Loucy (cell line): ENCODE measurements around the gene PEX3.

ENCODE experiments used
- H2AFZ ChIP-seq: fragments of 200-600 bp; sonication (generic); 2 replicates; pipeline ENCODE4 v1.6.0; 2016; ENCODE audit warnings: antibody characterized with exemption, mild to moderate bottlenecking, low read length, moderate library complexity
- H3F3A ChIP-seq: fragments of 200-600 bp; 2 replicates; pipeline ENCODE4 v1.6.0; 2016; ENCODE audit warnings: antibody characterized with exemption, low read depth, mild to moderate bottlenecking
- H3K27me3 ChIP-seq: fragments of 200-600 bp; sonication (generic); 2 replicates; pipeline ENCODE4 v1.6.1; 2014; ENCODE audit warnings: low read length, mild to moderate bottlenecking; ENCODE audit not compliant: insufficient read depth, poor library complexity, severe bottlenecking
- H3K36me3 ChIP-seq: fragments of 200-600 bp; sonication (generic); 2 replicates; pipeline ENCODE4 v1.6.1; 2016; ENCODE audit warnings: low read length; ENCODE audit not compliant: insufficient read depth
- H3K4me1 ChIP-seq: fragments of 200-600 bp; sonication (generic); 2 replicates; pipeline ENCODE4 v1.5.1; 2014; ENCODE audit warnings: low read length, mild to moderate bottlenecking; ENCODE audit not compliant: insufficient read depth, poor library complexity, severe bottlenecking
- H3K4me2 ChIP-seq: fragments of 200-600 bp; sonication (generic); 2 replicates; pipeline ENCODE4 v1.6.0; 2014; ENCODE audit warnings: antibody characterized with exemption, low read length, low read depth, mild to moderate bottlenecking; ENCODE audit not compliant: poor library complexity, severe bottlenecking
- H3K4me3 ChIP-seq: fragments of 200-600 bp; sonication (generic); 2 replicates; pipeline ENCODE4 v1.5.1; 2014; ENCODE audit warnings: low read length, mild to moderate bottlenecking, mixed read lengths; ENCODE audit not compliant: poor library complexity, severe bottlenecking
- H3K79me2 ChIP-seq: fragments of 200-600 bp; sonication (generic); 2 replicates; pipeline ENCODE4 v1.6.1; 2014; ENCODE audit warnings: low read length; ENCODE audit not compliant: insufficient read depth
- H3K9ac ChIP-seq: fragments of 200-600 bp; sonication (generic); 2 replicates; pipeline ENCODE4 v1.6.0; 2014; ENCODE audit warnings: mild to moderate bottlenecking, low read depth, low read length, moderate library complexity; ENCODE audit not compliant: poor library complexity, severe bottlenecking
- H3K9me2 ChIP-seq: fragments of 200-600 bp; sonication (generic); replicated peaks from 2 replicates; pipeline ENCODE4 v1.6.1; 2016; ENCODE audit warnings: low read depth, low read length, mixed read lengths
- H3K9me3 ChIP-seq: fragments of 200-600 bp; sonication (generic); 2 replicates; pipeline ENCODE4 v1.6.1; 2014; ENCODE audit warnings: mild to moderate bottlenecking, antibody characterized with exemption, low read length, low read depth; ENCODE audit not compliant: insufficient read depth
- H4K20me1 ChIP-seq: fragments of 200-600 bp; sonication (generic); 2 replicates; pipeline ENCODE4 v1.6.0; 2014; ENCODE audit warnings: antibody characterized with exemption, low read length, mild to moderate bottlenecking; ENCODE audit not compliant: insufficient read depth, poor library complexity, severe bottlenecking
- EZH2phosphoT487 ChIP-seq: fragments of 200-600 bp; IDR thresholded peaks from 2 replicates; pipeline ENCODE4 v1.6.1; 2018; ENCODE audit warnings: antibody characterized with exemption, mild to moderate bottlenecking, moderate library complexity, borderline replicate concordance
- TF ChIP-seq, protein P1 (sequence below): fragments of 200-600 bp; sonication (generic); conservative IDR thresholded peaks from 2 replicates; pipeline ENCODE4 v1.5.1; 2014; ENCODE audit warnings: mild to moderate bottlenecking, antibody characterized with exemption, low read length

PEX3 gene, protein sequence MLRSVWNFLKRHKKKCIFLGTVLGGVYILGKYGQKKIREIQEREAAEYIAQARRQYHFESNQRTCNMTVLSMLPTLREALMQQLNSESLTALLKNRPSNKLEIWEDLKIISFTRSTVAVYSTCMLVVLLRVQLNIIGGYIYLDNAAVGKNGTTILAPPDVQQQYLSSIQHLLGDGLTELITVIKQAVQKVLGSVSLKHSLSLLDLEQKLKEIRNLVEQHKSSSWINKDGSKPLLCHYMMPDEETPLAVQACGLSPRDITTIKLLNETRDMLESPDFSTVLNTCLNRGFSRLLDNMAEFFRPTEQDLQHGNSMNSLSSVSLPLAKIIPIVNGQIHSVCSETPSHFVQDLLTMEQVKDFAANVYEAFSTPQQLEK

DNA sequence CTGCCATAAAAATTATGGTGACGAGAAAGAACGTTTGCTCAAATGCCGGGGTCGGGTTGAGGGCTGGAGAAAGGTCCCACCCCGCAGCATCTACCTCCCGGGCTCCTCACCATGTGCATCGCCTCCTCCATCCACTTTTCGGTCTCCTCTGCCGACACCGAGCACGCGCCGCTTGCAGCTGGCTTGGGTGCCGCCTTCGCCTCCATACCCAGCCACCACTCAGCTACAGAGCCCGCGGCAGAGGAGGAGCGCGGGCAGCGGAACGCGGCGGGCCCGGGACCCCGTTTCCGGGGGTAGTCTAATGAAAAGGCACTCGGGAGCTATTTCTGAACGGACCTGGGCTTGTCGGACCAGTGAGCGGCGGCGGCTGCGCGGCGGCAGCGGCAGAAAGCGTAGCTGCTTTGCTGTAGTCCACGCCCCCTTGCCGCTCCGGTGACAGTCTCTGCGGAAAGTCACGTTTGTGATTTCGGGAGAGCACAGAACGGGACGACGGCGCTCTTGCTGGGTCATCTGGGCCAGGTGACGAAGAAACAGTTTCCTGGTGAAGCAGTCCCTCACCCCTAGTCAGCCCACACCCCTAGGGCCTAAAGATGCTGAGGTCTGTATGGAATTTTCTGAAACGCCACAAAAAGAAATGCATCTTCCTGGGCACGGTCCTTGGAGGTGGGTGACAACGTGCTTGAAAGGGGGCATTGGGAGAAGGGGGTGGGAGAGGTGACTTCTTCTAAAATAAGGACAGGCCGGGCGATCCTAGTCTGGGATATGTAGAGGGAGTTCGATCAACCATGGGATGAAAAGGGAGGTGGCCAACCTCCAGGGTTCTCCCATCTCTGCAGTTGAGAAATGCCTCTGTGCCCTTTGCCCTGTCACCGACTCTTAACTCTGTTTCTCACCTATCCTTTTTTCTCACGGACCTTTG, at the start of gene PEX3, which contains the start of gene ADAT2:
Gene PEX3, plus strand, starts transcription at position 353 of the 919 bp plus-strand sequence. Its CDS starts 238 bp downstream, at position 591.
Gene ADAT2, minus strand, starts transcription at position 243 of the 919 bp plus-strand sequence. Its CDS starts 37 bp downstream, at position 206.
- Histone ChIP-seq H3K79me2 (peaks cover 70% of the 10 kb centered on the region), H3K9me3 (no peaks in the 10 kb centered on the region), H4K20me1 (no peaks in the 10 kb centered on the region), H2AFZ (peak within 1 kb of the TSS; percentile 97), H3K36me3 (no peaks in the 10 kb centered on the region), H3K9me2 (no peaks in the 10 kb centered on the region), H3K9ac (peak within 1 kb of the TSS; percentile 82), H3K4me2 (peak within 1 kb of the TSS; percentile 93), H3K27me3 (no peaks in the 10 kb centered on the region), H3F3A (peaks cover 13% of the 10 kb centered on the region; the same call in 1 of the 2 replicates), H3K4me3 (peak within 1 kb of the TSS; percentile 98), H3K4me1 (peaks cover 44% of the 10 kb centered on the region)
- TF ChIP-seq, protein P1, sequence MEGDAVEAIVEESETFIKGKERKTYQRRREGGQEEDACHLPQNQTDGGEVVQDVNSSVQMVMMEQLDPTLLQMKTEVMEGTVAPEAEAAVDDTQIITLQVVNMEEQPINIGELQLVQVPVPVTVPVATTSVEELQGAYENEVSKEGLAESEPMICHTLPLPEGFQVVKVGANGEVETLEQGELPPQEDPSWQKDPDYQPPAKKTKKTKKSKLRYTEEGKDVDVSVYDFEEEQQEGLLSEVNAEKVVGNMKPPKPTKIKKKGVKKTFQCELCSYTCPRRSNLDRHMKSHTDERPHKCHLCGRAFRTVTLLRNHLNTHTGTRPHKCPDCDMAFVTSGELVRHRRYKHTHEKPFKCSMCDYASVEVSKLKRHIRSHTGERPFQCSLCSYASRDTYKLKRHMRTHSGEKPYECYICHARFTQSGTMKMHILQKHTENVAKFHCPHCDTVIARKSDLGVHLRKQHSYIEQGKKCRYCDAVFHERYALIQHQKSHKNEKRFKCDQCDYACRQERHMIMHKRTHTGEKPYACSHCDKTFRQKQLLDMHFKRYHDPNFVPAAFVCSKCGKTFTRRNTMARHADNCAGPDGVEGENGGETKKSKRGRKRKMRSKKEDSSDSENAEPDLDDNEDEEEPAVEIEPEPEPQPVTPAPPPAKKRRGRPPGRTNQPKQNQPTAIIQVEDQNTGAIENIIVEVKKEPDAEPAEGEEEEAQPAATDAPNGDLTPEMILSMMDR, result no peak
- no peak for TF ChIP-seq EZH2phosphoT487

DNA sequence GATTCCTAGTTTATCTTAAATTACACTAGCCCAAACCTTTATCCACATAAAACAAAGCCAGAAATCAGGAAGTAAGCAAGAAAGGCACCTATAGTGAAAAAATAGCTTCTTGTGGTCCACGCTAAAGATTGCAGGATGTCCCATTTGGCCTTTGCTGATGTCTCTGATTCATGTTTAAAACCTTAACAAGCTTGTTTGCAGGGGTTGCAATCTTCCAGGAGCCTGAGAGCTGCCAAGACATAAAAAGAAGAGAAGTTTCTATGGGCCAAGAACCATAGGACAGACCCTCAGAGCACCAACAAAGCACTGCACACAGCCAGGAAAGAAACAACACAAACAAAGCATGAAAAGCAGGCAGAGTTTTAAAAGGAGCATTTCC, 49.5 kb upstream of the PEX3 start:
- Histone ChIP-seq H3K4me3 (peak overlapping the region; percentile 33), H3K36me3 (no peaks in the 10 kb centered on the region), H3F3A (no peaks in the 10 kb centered on the region), H3K9me3 (no peaks in the 10 kb centered on the region), H4K20me1 (no peaks in the 10 kb centered on the region), H3K9ac (no peak overlapping the region), H3K27me3 (no peaks in the 10 kb centered on the region), H3K9me2 (no peaks in the 10 kb centered on the region), H3K4me2 (peak overlapping the region; percentile 54), H3K4me1 (peaks cover 17% of the 10 kb centered on the region), H3K79me2 (no peaks in the 10 kb centered on the region), H2AFZ (peak overlapping the region; percentile 49)
- TF ChIP-seq, protein P1, result no peak
- no peak for TF ChIP-seq EZH2phosphoT487

DNA sequence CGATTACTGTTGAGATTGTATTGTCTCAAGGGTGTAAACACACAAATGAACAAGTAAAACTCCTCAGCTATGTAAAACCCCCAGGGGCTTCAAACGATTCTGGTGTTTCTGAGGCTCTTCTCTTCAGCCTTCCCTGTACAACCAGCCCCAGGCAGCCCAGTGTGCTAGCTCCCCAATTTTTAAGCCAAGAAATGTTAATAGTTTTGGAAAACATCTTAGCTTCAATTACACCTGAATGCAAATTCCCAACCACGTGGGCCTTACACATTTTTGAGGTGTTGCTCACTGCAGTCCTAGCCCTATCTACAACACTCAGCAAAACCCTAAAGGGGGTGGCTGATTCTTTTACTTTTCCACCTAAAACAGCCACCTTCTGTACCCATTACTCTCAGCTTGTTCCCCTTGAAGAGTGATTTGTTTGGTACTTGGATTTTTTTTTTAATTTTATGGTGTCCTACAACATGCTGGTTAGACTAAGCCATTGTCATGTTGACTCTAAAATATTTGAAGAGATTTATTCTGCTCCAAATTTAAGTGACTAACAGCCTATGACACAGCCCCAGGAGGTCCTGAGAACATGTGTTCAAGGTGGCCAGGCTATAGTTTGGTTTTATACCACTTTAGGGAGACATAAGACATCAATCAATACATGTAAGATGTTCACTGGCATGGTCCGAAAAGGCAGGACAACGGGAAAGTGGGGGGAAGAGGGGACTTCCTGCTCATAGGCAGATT, 48.8 kb upstream of the PEX3 start:
- no peak overlapping the region for H3K9ac ChIP-seq
- H3K4me1 ChIP-seq, result peaks cover 17% of the 10 kb centered on the region
- no peak overlapping the region for H3K4me3 ChIP-seq
- no peaks in the 10 kb centered on the region for H3K36me3 ChIP-seq
- TF ChIP-seq EZH2phosphoT487, result no peak
- TF ChIP-seq, protein P1, result no peak
- H3K79me2 ChIP-seq, result no peaks in the 10 kb centered on the region
- H2AFZ ChIP-seq, result peak overlapping the region; percentile 49
- peak overlapping the region; percentile 54 for H3K4me2 ChIP-seq
- no peaks in the 10 kb centered on the region for H3K9me3 ChIP-seq
- no peaks in the 10 kb centered on the region for H3F3A ChIP-seq
- no peaks in the 10 kb centered on the region for H3K27me3 ChIP-seq
- no peaks in the 10 kb centered on the region for H3K9me2 ChIP-seq
- H4K20me1 ChIP-seq, result no peaks in the 10 kb centered on the region
